Measurements from ENCODE around the gene LAGE3. TPM values are rescaled to one million over a fixed set of nuclear protein-coding genes. Genes with fewer than 3 reads are reported as not detected.
A peak's percentile ranks its signal among the peaks of the same experiment; 100 is the strongest.

LAGE3 gene
- polyA plus RNA-seq, 1 experiment, result 9.3 TPM

DNA sequence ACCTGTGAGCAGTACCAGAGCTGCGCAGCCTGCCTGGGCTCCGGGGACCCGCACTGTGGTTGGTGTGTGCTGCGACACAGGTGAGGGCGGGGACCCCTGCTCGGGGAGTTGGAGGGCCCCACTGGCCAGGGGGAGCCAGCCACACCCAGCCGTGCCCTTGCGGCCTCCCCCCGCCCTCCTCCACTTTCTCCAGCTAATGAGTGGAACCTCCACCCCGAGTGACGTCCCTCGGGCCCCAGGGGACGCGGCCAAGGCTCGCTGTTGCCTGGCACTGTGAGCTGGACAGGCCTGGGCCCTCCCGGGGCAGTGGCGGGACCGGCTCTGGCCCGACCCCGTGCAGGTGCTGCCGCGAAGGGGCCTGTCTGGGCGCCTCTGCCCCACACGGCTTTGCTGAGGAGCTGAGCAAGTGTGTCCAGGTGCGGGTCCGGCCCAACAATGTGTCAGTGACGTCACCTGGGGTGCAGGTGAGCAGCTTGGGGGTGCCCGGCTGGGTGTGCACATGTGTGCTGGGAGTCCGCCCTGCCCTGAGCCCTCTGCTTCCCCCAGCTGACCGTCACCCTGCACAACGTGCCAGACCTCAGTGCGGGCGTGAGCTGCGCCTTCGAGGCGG lies 15.4 kb downstream of the LAGE3 start:
- H3K27ac ChIP-seq (ENCODE audit: low read depth, low read length), result no peak overlapping the region
- TF ChIP-seq, protein P1, sequence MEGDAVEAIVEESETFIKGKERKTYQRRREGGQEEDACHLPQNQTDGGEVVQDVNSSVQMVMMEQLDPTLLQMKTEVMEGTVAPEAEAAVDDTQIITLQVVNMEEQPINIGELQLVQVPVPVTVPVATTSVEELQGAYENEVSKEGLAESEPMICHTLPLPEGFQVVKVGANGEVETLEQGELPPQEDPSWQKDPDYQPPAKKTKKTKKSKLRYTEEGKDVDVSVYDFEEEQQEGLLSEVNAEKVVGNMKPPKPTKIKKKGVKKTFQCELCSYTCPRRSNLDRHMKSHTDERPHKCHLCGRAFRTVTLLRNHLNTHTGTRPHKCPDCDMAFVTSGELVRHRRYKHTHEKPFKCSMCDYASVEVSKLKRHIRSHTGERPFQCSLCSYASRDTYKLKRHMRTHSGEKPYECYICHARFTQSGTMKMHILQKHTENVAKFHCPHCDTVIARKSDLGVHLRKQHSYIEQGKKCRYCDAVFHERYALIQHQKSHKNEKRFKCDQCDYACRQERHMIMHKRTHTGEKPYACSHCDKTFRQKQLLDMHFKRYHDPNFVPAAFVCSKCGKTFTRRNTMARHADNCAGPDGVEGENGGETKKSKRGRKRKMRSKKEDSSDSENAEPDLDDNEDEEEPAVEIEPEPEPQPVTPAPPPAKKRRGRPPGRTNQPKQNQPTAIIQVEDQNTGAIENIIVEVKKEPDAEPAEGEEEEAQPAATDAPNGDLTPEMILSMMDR (IDR thresholded peaks at IDR 0.05; ENCODE audit: low read depth, low read length), result no peak
- ChIA-PET CTCF (no interaction called here), POLR2A (interaction anchor here (0.6 kb wide), 1 partner anchor 9 kb away, joined by 4 read pairs; no protein-coding TSS in a partner anchor)
- H3K9me3 ChIP-seq (ENCODE audit: control insufficient read depth, insufficient read depth, low read length), result no peaks in the 10 kb centered on the region
- no peak for DNase-seq (ENCODE audit: low read depth, low spot score)
- no peaks in the 10 kb centered on the region for H3K27me3 ChIP-seq (ENCODE audit: control insufficient read depth, insufficient read depth, low read length)
- H3K4me3 ChIP-seq (ENCODE audit: low read depth, low read length), result no peak overlapping the region

DNA sequence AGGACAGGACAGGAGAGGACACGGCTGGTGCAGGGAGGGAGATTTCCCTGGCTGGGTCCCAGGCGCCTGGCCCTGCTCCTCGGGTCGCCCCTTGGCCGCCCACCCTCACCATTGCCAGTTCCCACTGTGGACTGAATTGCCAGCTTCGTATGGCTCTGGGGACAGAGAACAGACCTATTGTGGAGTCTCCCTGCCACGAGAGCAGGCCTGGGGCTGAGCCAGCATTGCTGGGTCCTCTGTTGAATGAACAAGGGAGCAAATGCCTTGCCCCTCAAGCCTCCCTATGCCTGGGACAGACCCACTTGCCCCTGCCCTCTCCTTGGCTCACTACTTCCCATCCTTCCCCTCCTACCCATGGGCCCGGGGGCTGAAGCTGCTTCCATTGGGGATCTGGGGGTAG lies 16.7 kb downstream of the LAGE3 start:
- TF ChIP-seq, protein P1 (IDR thresholded peaks at IDR 0.05; ENCODE audit: low read depth, low read length), result no peak
- Histone ChIP-seq H3K9me3 (ENCODE audit: control insufficient read depth, insufficient read depth, low read length) (no peaks in the 10 kb centered on the region), H3K27ac (ENCODE audit: low read depth, low read length) (no peak overlapping the region), H3K27me3 (ENCODE audit: control insufficient read depth, insufficient read depth, low read length) (no peaks in the 10 kb centered on the region), H3K4me3 (ENCODE audit: low read depth, low read length) (no peak overlapping the region)
- ChIA-PET POLR2A (no interaction called here), CTCF (no interaction called here)
- no peak for DNase-seq (ENCODE audit: low read depth, low spot score)

DNA sequence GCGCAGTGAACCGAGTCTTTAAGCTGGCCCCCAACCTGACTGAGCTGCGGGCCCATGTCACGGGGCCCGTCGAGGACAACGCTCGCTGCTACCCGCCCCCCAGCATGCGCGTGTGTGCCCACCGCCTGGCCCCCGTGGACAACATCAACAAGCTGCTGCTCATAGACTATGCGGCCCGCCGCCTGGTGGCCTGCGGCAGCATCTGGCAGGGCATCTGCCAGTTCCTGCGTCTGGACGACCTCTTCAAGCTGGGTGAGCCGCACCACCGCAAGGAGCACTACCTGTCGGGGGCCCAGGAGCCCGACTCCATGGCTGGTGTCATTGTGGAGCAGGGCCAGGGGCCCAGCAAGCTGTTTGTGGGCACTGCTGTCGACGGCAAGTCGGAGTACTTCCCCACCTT lies 18.8 kb downstream of the LAGE3 start:
- CTCF ChIA-PET, result no interaction called here
- Histone ChIP-seq H3K27ac (ENCODE audit: low read depth, low read length) (no peak overlapping the region), H3K4me3 (ENCODE audit: low read depth, low read length) (peak overlapping the region; percentile 75), H3K27me3 (ENCODE audit: control insufficient read depth, insufficient read depth, low read length) (no peaks in the 10 kb centered on the region), H3K9me3 (ENCODE audit: control insufficient read depth, insufficient read depth, low read length) (no peaks in the 10 kb centered on the region)
- TF ChIP-seq, protein P1 (IDR thresholded peaks at IDR 0.05; ENCODE audit: low read depth, low read length), result no peak
- POLR2A ChIA-PET, result no interaction called here
- DNase-seq (ENCODE audit: low read depth, low spot score), result no peak

DNA sequence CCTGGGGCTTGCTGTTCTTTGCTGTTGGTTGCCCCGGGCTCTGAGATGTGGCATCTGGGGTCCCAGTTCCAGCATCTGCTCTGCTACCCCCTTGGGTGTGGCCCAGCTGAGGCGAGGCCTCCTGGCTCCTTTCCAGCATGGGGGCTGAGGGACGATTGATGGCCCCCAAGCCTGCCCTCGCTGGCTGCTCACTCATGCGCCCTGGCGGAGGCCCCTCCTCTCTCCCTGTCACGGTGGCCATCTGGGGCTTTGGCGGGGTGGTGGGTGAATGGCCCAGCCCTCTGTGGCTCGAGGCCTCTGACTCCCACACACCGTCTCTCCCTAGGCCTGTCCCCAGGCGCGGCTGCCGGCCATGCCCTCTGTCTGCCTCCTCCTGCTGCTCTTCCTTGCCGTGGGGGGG lies 19.2 kb downstream of the LAGE3 start:
- H3K27ac ChIP-seq (ENCODE audit: low read depth, low read length), result no peak overlapping the region
- ChIA-PET POLR2A (interaction anchor here (1.0 to 1.1 kb wide), 2 partner anchors 32 to 50 kb away, joined by 3 to 5 read pairs; no protein-coding TSS in a partner anchor), CTCF (interaction anchor here (0.7 kb wide), 1 partner anchor 15 kb away, joined by 3 read pairs; no protein-coding TSS in a partner anchor)
- H3K27me3 ChIP-seq (ENCODE audit: control insufficient read depth, insufficient read depth, low read length), result no peaks in the 10 kb centered on the region
- TF ChIP-seq, protein P1 (IDR thresholded peaks at IDR 0.05; ENCODE audit: low read depth, low read length), result no peak
- peak overlapping the region; percentile 75 for H3K4me3 ChIP-seq (ENCODE audit: low read depth, low read length)
- H3K9me3 ChIP-seq (ENCODE audit: control insufficient read depth, insufficient read depth, low read length), result no peaks in the 10 kb centered on the region
- DNase-seq (ENCODE audit: low read depth, low spot score), result no peak

DNA sequence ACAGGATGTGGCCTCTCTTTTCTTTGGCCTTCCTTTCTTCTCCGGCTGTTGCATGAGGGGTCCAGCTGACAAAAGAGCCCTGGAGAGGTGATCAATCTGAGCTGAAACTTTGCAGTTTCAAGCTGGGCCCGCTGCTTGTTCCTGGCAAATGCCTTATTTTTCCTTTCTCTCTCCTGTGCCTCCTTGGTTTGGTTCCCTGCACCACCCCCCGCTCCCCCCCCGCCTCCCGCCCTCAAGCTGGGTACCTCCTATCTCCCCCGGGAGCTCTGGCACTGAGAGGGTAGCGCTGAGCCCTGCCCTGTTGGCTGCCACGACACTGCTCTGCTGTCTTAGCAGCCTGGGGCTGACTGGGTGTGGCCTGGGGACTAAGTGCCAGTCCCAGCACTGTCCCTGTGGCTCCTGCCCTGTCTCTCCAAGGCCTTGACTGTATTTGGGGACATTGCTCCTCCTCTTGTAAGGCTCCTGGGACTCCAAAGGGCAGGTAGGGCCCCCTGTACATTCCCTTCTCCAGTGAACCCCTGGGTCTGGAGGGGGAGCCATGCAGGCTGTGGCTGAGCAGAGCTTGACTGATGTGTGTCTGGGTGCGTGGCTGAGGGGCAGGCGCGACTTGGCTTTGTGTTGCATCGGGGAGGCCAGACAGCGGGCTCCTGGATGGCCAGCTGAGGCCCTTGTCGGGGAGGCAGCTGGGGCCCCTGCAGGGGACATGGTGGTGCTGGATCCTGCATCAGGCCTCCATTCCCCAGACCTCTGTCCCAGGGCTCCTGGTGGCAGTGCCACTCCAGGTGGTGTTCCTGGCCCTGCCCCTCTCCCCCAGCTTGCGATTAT lies 19.9 kb downstream of the LAGE3 start:
- peak overlapping the region; percentile 75 for H3K4me3 ChIP-seq (ENCODE audit: low read depth, low read length)
- DNase-seq (ENCODE audit: low read depth, low spot score), result no peak
- no peaks in the 10 kb centered on the region for H3K9me3 ChIP-seq (ENCODE audit: control insufficient read depth, insufficient read depth, low read length)
- TF ChIP-seq, protein P1 (IDR thresholded peaks at IDR 0.05; ENCODE audit: low read depth, low read length), result no peak
- no peak overlapping the region for H3K27ac ChIP-seq (ENCODE audit: low read depth, low read length)
- no peaks in the 10 kb centered on the region for H3K27me3 ChIP-seq (ENCODE audit: control insufficient read depth, insufficient read depth, low read length)
- ChIA-PET POLR2A (interaction anchor here (1.0 to 1.5 kb wide), 5 partner anchors 28 to 50 kb away, joined by 3 to 6 read pairs (median 4); partner anchors contain the start of genes SLC10A3 and TAFAZZIN), CTCF (interaction anchor here (0.7 kb wide), 1 partner anchor 16 kb away, joined by 3 read pairs; no protein-coding TSS in a partner anchor)
